ENCODE data around the gene CEP128.

- no peak for TF ChIP-seq EP300 (IDR thresholded peaks at IDR 0.05)
- TF ChIP-seq CTCF (IDR thresholded peaks at IDR 0.05) = no peak
- no peak for TF ChIP-seq POLR2A (IDR thresholded peaks at IDR 0.05)
These were observed 38.9 kb downstream of the CEP128 start for GRCh38 chr14:80902608-80903007.

All from stomach (tissue), 4 donors.